Fibroblast of mammary gland (primary cell): Measurements from ENCODE around the gene UNC80.

Experiments
- DNase-seq: peaks from one replicate; pipeline ENCODE4 v3.0.0-alpha.2; 2010; ENCODE audit warnings: low read depth
- H3K4me3 ChIP-seq: 2 replicates; pipeline ENCODE4 v1.5.1; 2011; ENCODE audit warnings: low read depth, mild to moderate bottlenecking, low read length, moderate library complexity; ENCODE audit not compliant: control insufficient read depth
- TF ChIP-seq, protein P1 (sequence below): conservative IDR thresholded peaks from 2 replicates; pipeline ENCODE4 v1.5.1; 2011; ENCODE audit warnings: low read depth, low read length, inconsistent platforms; ENCODE audit not compliant: control insufficient read depth, insufficient read depth

Gene UNC80

DNA sequence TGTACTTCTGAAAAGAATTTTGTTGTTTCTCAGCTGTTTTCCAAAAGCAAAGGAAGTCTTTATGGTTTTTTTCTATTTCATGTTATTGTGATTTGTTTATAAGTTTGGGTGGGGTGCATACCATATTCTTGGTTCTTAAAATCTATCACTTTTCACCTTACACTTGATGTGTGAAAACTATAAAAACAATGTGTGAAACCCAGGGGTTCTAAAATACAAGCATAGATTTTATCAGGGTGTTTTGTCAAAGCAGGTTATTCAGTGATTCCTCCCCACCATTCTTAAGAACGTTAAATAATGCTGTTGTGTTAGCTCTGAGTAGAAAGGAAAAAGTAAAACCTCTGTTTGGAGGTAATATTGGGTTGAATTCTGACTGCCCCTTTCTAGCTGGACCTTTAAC lies 248.5 kb downstream of the UNC80 start:
- no peak for DNase-seq
- TF ChIP-seq, protein P1, sequence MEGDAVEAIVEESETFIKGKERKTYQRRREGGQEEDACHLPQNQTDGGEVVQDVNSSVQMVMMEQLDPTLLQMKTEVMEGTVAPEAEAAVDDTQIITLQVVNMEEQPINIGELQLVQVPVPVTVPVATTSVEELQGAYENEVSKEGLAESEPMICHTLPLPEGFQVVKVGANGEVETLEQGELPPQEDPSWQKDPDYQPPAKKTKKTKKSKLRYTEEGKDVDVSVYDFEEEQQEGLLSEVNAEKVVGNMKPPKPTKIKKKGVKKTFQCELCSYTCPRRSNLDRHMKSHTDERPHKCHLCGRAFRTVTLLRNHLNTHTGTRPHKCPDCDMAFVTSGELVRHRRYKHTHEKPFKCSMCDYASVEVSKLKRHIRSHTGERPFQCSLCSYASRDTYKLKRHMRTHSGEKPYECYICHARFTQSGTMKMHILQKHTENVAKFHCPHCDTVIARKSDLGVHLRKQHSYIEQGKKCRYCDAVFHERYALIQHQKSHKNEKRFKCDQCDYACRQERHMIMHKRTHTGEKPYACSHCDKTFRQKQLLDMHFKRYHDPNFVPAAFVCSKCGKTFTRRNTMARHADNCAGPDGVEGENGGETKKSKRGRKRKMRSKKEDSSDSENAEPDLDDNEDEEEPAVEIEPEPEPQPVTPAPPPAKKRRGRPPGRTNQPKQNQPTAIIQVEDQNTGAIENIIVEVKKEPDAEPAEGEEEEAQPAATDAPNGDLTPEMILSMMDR: no peak
- H3K4me3 ChIP-seq: no peak overlapping the region

DNA sequence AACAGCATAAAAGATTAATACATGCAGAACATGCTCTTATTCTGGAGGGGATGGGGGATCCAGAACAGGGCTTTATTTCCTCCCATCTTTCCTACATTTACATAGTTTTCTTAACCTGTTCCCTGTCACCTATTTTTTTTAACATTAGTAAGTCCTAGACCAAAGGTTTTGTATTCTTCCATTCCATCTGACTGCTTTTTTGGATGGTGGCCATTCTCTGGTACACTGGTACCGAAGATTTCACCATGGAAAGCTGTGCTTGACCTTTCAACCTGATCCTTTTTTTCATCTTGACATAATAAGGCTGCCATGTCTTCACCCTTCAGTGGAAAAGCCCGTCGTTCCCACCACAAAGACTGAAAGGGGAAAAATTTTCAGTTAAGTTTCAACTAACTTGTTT lies 251.2 kb downstream of the UNC80 start:
- TF ChIP-seq, protein P1: no peak
- H3K4me3 ChIP-seq: no peak overlapping the region
- DNase-seq: no peak

DNA sequence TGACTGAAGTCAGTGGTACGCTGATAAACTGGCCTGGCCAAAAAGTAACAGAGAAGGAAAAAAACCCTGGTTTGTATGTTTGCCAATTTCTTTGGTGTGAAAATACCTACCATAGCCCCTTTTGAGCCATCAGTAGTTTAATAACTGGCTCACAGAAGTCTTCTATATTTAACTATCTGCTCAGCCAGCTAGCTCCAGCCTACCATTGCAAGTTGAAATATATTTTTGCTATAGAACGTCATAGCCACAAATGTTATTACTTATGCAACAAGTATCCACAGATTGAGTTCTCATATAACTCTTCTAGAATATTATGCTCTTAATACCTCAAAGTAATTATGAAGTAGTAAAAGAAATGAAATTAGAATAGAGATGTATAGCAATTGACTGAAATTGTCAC lies 256.0 kb downstream of the UNC80 start:
- TF ChIP-seq, protein P1: no peak
- DNase-seq: no peak
- H3K4me3 ChIP-seq: no peak overlapping the region

DNA sequence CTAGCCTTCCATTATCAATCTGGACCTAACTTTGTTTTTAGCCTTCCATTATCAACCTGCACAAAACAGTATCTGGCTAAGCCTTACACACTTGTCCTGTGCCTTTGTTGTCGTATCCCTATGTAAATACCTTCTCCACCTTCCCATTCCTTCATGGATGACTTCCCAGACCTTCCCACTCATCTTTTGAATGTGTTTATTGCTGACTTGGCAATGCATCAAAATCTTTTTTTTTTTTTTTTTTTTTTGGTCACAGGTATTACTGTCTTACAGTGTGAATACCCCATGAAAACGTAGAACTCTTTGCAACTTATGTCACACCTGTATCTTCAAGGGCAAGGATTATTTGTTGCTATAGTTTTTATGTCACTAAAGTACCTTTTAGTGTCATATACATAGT lies 256.5 kb downstream of the UNC80 start:
- no peak for DNase-seq
- TF ChIP-seq, protein P1: no peak
- H3K4me3 ChIP-seq: no peak overlapping the region

DNA sequence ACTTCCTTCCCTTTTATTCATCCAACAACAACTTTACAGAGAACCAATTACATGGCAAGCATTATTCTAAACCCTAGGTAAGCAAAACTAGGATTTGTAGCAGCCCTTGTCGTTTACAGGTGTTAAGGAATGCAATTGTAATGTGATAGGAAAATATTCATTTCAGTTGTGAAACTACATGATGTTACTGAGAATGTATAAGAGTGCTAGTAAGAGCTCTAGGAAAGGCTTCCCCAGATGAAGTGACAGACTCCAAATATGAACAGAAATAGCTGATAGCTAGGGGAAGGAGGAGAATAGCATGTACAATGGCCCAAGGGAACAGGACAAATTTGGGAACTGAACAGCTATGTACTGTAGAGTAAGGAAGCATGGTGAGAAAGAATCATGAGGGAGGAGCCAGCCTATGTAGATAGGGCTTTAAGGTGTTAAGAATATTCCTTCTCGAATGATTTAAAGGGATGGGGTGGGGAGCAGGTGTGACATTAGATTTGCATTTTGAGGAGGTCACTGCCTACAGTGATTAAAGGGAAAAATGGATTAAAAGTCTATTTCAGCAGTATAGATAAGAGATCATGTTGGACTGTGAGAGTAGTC lies 262.6 kb downstream of the UNC80 start:
- TF ChIP-seq, protein P1: no peak
- H3K4me3 ChIP-seq: no peak overlapping the region

DNA sequence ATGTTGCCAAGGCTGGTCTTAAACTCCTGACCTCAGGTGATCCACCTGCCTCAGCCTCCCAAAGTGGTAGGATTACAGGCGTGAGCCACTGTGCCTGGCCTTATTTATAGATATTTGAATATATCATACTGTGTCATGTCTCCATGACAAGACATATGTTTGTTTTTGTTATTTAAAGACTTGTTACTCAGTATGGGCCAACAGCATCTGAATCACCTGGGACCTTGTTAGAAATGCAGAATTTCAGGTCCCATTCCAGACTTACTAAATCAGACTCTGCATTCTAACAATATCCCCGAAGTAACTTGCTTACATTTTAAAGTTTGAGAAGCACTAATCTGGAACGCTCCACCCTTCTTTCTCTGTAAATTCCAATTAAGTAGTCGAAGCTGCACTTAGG lies 264.0 kb downstream of the UNC80 start:
- TF ChIP-seq, protein P1: no peak
- no peak overlapping the region for H3K4me3 ChIP-seq
- no peak for DNase-seq

More for the DNA sequence above, 262.6 kb downstream of the UNC80 start:
- no peak for DNase-seq

DNA sequence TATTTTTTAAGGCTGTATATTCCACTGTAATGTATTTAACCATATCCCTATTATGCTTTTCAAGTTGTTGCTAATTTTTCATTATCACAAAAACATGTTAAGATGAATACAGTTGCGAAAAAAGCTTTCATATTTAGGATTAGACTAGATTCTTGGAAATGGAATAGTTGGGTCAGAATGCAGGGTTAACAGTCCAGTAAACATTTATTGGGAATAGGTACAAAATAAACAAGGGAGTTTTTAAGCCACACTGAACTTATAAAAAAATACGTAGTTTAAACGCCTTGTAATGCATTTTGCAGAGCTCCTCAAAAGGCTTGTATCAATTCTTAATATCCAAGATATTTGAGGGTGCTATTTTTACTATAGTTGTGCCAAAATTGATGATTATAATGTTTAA lies 266.4 kb downstream of the UNC80 start:
- TF ChIP-seq, protein P1: no peak
- no peak for DNase-seq
- H3K4me3 ChIP-seq: no peak overlapping the region
